Omental fat pad (tissue), 4 donors: Measurements from ENCODE around the gene BSN. TPM values are rescaled to one million over a fixed set of nuclear protein-coding genes. Genes with fewer than 3 reads are reported as not detected.

Experiments
- ATAC-seq: fragments of 150-250 bp; one replicate; pipeline ENCODE4 v1.9.1; 2016; ENCODE audit warnings: mild to moderate bottlenecking, moderate library complexity; ENCODE audit not compliant: low FRiP score
- DNase-seq: peaks from one replicate; pipeline ENCODE4 v3.0.0-alpha.2; 2019; ENCODE audit warnings: low spot score
- CTCF ChIP-seq, 3 donors: fragments of 450-650 bp; IDR thresholded peaks; one replicate each; pipeline ENCODE4 v1.5.1; 2016 to 2017; ENCODE audit warnings: antibody characterized with exemption in 3 of 3, mild to moderate bottlenecking in 3 of 3, moderate library complexity in 2 of 3
- total RNA-seq, 4 donors: library from RNA; depleted of rRNA; stranded (reverse); fragments of >200 nt; gene quantifications; one replicate each; pipeline ENCODE4 v1.1.0, GENCODE V29; 2016

The BSN gene
- total RNA-seq, 4 donors from 2014 or later = 0.09 to 0.63 (median 0.37) TPM

DNA sequence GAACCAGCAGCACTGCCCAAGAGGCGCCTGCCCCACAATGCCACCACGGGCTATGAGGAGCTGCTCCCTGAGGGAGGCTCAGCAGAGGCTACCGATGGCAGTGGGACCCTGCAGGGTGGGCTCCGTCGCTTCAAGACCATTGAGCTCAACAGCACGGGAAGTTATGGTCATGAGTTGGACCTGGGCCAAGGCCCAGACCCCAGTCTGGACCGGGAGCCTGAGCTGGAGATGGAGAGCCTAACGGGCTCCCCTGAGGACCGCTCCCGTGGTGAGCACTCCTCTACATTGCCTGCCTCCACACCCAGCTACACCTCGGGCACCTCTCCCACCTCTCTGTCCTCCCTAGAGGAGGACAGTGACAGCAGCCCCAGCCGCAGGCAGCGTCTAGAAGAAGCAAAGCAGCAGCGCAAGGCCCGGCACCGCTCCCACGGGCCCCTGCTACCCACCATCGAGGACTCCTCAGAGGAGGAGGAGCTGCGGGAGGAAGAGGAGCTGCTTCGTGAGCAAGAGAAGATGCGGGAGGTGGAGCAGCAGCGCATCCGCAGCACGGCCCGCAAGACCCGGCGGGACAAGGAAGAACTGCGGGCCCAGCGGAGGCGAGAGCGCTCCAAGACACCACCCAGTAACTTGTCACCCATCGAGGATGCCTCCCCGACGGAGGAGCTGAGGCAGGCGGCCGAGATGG is 98.1 kb downstream of the BSN start:
- DNase-seq = no peak
- TF ChIP-seq CTCF (IDR thresholded peaks at IDR 0.05) = no peak

GRCh38 chr3:49652903-49653415 is 98.7 kb downstream of the BSN start:
- TF ChIP-seq CTCF (IDR thresholded peaks at IDR 0.05) = no peak
- DNase-seq = no peak
- ATAC-seq = no peak

More for the DNA sequence above, 98.1 kb downstream of the BSN start:
- ATAC-seq = no peak

DNA sequence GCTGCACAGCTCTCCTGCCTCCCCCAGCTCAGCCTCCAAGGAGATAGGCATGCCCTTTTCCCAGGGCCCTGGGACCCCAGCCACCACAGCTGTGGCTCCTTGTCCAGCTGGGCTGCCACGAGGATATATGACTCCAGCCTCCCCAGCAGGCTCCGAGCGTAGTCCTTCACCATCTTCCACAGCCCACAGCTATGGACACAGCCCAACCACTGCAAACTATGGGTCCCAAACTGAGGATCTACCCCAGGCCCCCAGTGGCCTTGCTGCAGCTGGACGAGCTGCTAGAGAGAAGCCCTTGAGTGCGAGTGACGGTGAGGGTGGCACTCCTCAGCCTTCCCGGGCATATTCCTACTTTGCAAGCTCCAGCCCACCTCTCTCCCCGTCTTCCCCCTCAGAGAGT is 99.3 kb downstream of the BSN start:
- ATAC-seq (no peak), DNase-seq (no peak)
- no peak for TF ChIP-seq CTCF (IDR thresholded peaks at IDR 0.05)

DNA sequence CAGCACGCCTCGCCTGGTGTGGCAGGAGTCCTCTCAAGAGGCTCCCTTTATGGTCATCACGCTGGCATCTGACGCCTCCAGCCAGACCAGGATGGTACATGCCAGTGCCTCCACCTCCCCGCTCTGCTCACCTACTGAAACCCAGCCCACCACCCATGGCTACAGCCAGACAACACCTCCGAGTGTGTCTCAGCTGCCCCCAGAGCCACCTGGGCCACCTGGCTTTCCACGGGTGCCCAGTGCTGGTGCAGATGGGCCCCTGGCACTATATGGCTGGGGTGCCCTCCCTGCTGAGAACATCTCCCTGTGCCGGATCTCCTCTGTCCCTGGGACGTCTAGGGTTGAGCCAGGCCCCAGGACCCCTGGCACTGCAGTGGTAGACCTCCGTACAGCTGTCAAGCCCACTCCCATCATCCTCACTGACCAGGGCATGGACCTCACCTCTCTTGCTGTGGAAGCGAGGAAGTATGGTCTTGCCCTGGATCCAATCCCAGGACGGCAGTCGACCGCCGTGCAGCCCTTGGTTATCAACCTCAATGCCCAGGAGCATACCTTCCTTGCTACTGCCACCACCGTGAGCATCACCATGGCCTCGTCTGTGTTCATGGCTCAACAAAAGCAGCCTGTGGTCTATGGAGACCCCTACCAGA is 100.0 kb downstream of the BSN start:
- DNase-seq = no peak
- ATAC-seq = no peak
- no peak for TF ChIP-seq CTCF (IDR thresholded peaks at IDR 0.05)

GRCh38 chr3:49654955-49655556 is 100.8 kb downstream of the BSN start:
- ATAC-seq (no peak), DNase-seq (no peak)
- TF ChIP-seq CTCF (IDR thresholded peaks at IDR 0.05) = no peak

- DNase-seq = no peak
- no peak for ATAC-seq
- TF ChIP-seq CTCF (IDR thresholded peaks at IDR 0.05) = no peak
These were observed 101.5 kb downstream of the BSN start for GRCh38 chr3:49655731-49656285.
